Measurements from ENCODE around the gene SPINK5.

Gene SPINK5

GRCh38 chr5:148072207-148072606, 8.4 kb downstream of the SPINK5 start:
- H3K4me3 ChIP-seq (ENCODE audit: low read depth, low read length) = no peak overlapping the region
- no peak overlapping the region for H3K4me2 ChIP-seq (ENCODE audit: low read length)
- DNase-seq = no peak
- no peaks in the 10 kb centered on the region for H3K9me3 ChIP-seq (ENCODE audit: insufficient read depth, low read depth, low read length)
- no peak overlapping the region for H4K91ac ChIP-seq (ENCODE audit: low read depth, low read length)
- H3K18ac ChIP-seq (ENCODE audit: low read length) = no peak overlapping the region
- H3K14ac ChIP-seq (ENCODE audit: low read length) = no peak overlapping the region
- no peaks in the 10 kb centered on the region for H3K36me3 ChIP-seq (ENCODE audit: control insufficient read depth in 1 of 2, insufficient read depth in 2 of 2, low read length in 2 of 2)
- H4K8ac ChIP-seq (ENCODE audit: low read depth, low read length) = no peak overlapping the region
- H3K9ac ChIP-seq (ENCODE audit: low read length) = no peak overlapping the region
- H3K23ac ChIP-seq (ENCODE audit: low read length) = no peak overlapping the region
- H3K79me2 ChIP-seq (ENCODE audit: control insufficient read depth, insufficient read depth, low read length, poor library complexity) = no peaks in the 10 kb centered on the region
- no peak overlapping the region for H2AFZ ChIP-seq (ENCODE audit: insufficient read depth, low read length, poor library complexity)
- no peak overlapping the region for H4K12ac ChIP-seq (ENCODE audit: low read depth, low read length)
- H3K27ac ChIP-seq (ENCODE audit: low read depth, low read length) = no peak overlapping the region
- H3K4me1 ChIP-seq (ENCODE audit: control insufficient read depth in 1 of 2, insufficient read depth in 2 of 2, low read length in 2 of 2) = no peaks in the 10 kb centered on the region
- no peak overlapping the region for H2AK5ac ChIP-seq (ENCODE audit: low read length)
- no peak overlapping the region for H2BK12ac ChIP-seq (ENCODE audit: low read length)
- no peaks in the 10 kb centered on the region for H3K79me1 ChIP-seq (ENCODE audit: low read length)
- H2BK120ac ChIP-seq (ENCODE audit: insufficient read depth, low read length, poor library complexity) = no peak overlapping the region
- no peaks in the 10 kb centered on the region for H3K27me3 ChIP-seq (ENCODE audit: insufficient read depth, low read length)
- H2BK5ac ChIP-seq (ENCODE audit: low read depth, low read length, poor library complexity) = no peak overlapping the region
- H3K4ac ChIP-seq (ENCODE audit: low read depth, low read length) = no peak overlapping the region
- WGBS (ENCODE audit: extremely low coverage, insufficient coverage, insufficient read length) = no CpG with 5 or more reads among the region's 2 CpGs

GRCh38 chr5:148075529-148075928, 11.7 kb downstream of the SPINK5 start:
- no peak overlapping the region for H3K14ac ChIP-seq (ENCODE audit: low read length)
- H2AFZ ChIP-seq (ENCODE audit: insufficient read depth, low read length, poor library complexity) = no peak overlapping the region
- H3K9me3 ChIP-seq (ENCODE audit: insufficient read depth, low read depth, low read length) = no peaks in the 10 kb centered on the region
- H3K27me3 ChIP-seq (ENCODE audit: insufficient read depth, low read length) = no peaks in the 10 kb centered on the region
- H3K4me1 ChIP-seq (ENCODE audit: control insufficient read depth in 1 of 2, insufficient read depth in 2 of 2, low read length in 2 of 2) = no peaks in the 10 kb centered on the region
- no peak overlapping the region for H4K12ac ChIP-seq (ENCODE audit: low read depth, low read length)
- H2BK12ac ChIP-seq (ENCODE audit: low read length) = no peak overlapping the region
- H4K8ac ChIP-seq (ENCODE audit: low read depth, low read length) = no peak overlapping the region
- H2AK5ac ChIP-seq (ENCODE audit: low read length) = no peak overlapping the region
- no peak overlapping the region for H3K27ac ChIP-seq (ENCODE audit: low read depth, low read length)
- H3K79me2 ChIP-seq (ENCODE audit: control insufficient read depth, insufficient read depth, low read length, poor library complexity) = no peaks in the 10 kb centered on the region
- no peak for DNase-seq
- no peak overlapping the region for H3K23ac ChIP-seq (ENCODE audit: low read length)
- no peak overlapping the region for H3K18ac ChIP-seq (ENCODE audit: low read length)
- H3K4me2 ChIP-seq (ENCODE audit: low read length) = no peak overlapping the region
- whole genome bisulfite sequencing (ENCODE audit: extremely low coverage, insufficient coverage, insufficient read length) = no CpG with 5 or more reads among the region's 2 CpGs
- no peak overlapping the region for H2BK120ac ChIP-seq (ENCODE audit: insufficient read depth, low read length, poor library complexity)
- no peak overlapping the region for H3K4me3 ChIP-seq (ENCODE audit: low read depth, low read length)
- H3K9ac ChIP-seq (ENCODE audit: low read length) = no peak overlapping the region
- H3K4ac ChIP-seq (ENCODE audit: low read depth, low read length) = no peak overlapping the region
- H2BK5ac ChIP-seq (ENCODE audit: low read depth, low read length, poor library complexity) = no peak overlapping the region
- no peaks in the 10 kb centered on the region for H3K79me1 ChIP-seq (ENCODE audit: low read length)
- H3K36me3 ChIP-seq (ENCODE audit: control insufficient read depth in 1 of 2, insufficient read depth in 2 of 2, low read length in 2 of 2) = no peaks in the 10 kb centered on the region
- no peak overlapping the region for H4K91ac ChIP-seq (ENCODE audit: low read depth, low read length)

- Histone ChIP-seq H4K12ac (ENCODE audit: low read depth, low read length) (no peak overlapping the region), H3K79me1 (ENCODE audit: low read length) (no peaks in the 10 kb centered on the region), H2BK12ac (ENCODE audit: low read length) (no peak overlapping the region), H3K79me2 (ENCODE audit: control insufficient read depth, insufficient read depth, low read length, poor library complexity) (no peaks in the 10 kb centered on the region), H3K9me3 (ENCODE audit: insufficient read depth, low read depth, low read length) (no peaks in the 10 kb centered on the region), H2AFZ (ENCODE audit: insufficient read depth, low read length, poor library complexity) (no peak overlapping the region), H3K18ac (ENCODE audit: low read length) (no peak overlapping the region), H3K4ac (ENCODE audit: low read depth, low read length) (no peak overlapping the region), H3K14ac (ENCODE audit: low read length) (no peak overlapping the region), H3K27ac (ENCODE audit: low read depth, low read length) (no peak overlapping the region), H3K4me3 (ENCODE audit: low read depth, low read length) (no peak overlapping the region), H2BK5ac (ENCODE audit: low read depth, low read length, poor library complexity) (no peak overlapping the region), H3K27me3 (ENCODE audit: insufficient read depth, low read length) (no peaks in the 10 kb centered on the region), H3K4me2 (ENCODE audit: low read length) (no peak overlapping the region), H2BK120ac (ENCODE audit: insufficient read depth, low read length, poor library complexity) (no peak overlapping the region), H4K8ac (ENCODE audit: low read depth, low read length) (no peak overlapping the region), H3K9ac (ENCODE audit: low read length) (no peak overlapping the region), H3K36me3 (ENCODE audit: control insufficient read depth in 1 of 2, insufficient read depth in 2 of 2, low read length in 2 of 2) (no peaks in the 10 kb centered on the region), H3K23ac (ENCODE audit: low read length) (no peak overlapping the region), H3K4me1 (ENCODE audit: control insufficient read depth in 1 of 2, insufficient read depth in 2 of 2, low read length in 2 of 2) (no peaks in the 10 kb centered on the region), H4K91ac (ENCODE audit: low read depth, low read length) (no peak overlapping the region), H2AK5ac (ENCODE audit: low read length) (no peak overlapping the region)
- no CpG with 5 or more reads among the region's 1 CpG for WGBS (ENCODE audit: extremely low coverage, insufficient coverage, insufficient read length)
- DNase-seq = no peak
Measured at GRCh38 chr5:148083203-148083602, 19.4 kb downstream of the SPINK5 start.

GRCh38 chr5:148084269-148084668, 20.5 kb downstream of the SPINK5 start:
- no CpG with 5 or more reads among the region's 2 CpGs for WGBS (ENCODE audit: extremely low coverage, insufficient coverage, insufficient read length)
- H3K79me2 ChIP-seq (ENCODE audit: control insufficient read depth, insufficient read depth, low read length, poor library complexity) = no peaks in the 10 kb centered on the region
- no peak overlapping the region for H3K18ac ChIP-seq (ENCODE audit: low read length)
- no peak overlapping the region for H2AK5ac ChIP-seq (ENCODE audit: low read length)
- no peak overlapping the region for H2BK12ac ChIP-seq (ENCODE audit: low read length)
- no peak overlapping the region for H3K9ac ChIP-seq (ENCODE audit: low read length)
- no peak overlapping the region for H2BK120ac ChIP-seq (ENCODE audit: insufficient read depth, low read length, poor library complexity)
- no peak overlapping the region for H2AFZ ChIP-seq (ENCODE audit: insufficient read depth, low read length, poor library complexity)
- H3K23ac ChIP-seq (ENCODE audit: low read length) = no peak overlapping the region
- H3K36me3 ChIP-seq (ENCODE audit: control insufficient read depth in 1 of 2, insufficient read depth in 2 of 2, low read length in 2 of 2) = no peaks in the 10 kb centered on the region
- DNase-seq = no peak
- no peak overlapping the region for H4K12ac ChIP-seq (ENCODE audit: low read depth, low read length)
- H3K4ac ChIP-seq (ENCODE audit: low read depth, low read length) = no peak overlapping the region
- no peak overlapping the region for H3K27ac ChIP-seq (ENCODE audit: low read depth, low read length)
- no peak overlapping the region for H3K14ac ChIP-seq (ENCODE audit: low read length)
- no peaks in the 10 kb centered on the region for H3K27me3 ChIP-seq (ENCODE audit: insufficient read depth, low read length)
- H4K91ac ChIP-seq (ENCODE audit: low read depth, low read length) = no peak overlapping the region
- H3K79me1 ChIP-seq (ENCODE audit: low read length) = no peaks in the 10 kb centered on the region
- H2BK5ac ChIP-seq (ENCODE audit: low read depth, low read length, poor library complexity) = no peak overlapping the region
- H4K8ac ChIP-seq (ENCODE audit: low read depth, low read length) = no peak overlapping the region
- H3K4me1 ChIP-seq (ENCODE audit: control insufficient read depth in 1 of 2, insufficient read depth in 2 of 2, low read length in 2 of 2) = no peaks in the 10 kb centered on the region
- no peak overlapping the region for H3K4me3 ChIP-seq (ENCODE audit: low read depth, low read length)
- H3K4me2 ChIP-seq (ENCODE audit: low read length) = no peak overlapping the region
- no peaks in the 10 kb centered on the region for H3K9me3 ChIP-seq (ENCODE audit: insufficient read depth, low read depth, low read length)
